IPS DF 4.7 (cell line): ENCODE results near the gene APOA5.

Experiments
- DNase-seq: peaks from one replicate; pipeline ENCODE4 v3.0.0-alpha.2; 2013; ENCODE audit warnings: low spot score; ENCODE audit errors: extremely low read depth

The APOA5 gene

GRCh38 chr11:116797816-116798215 is 6.1 kb upstream of the APOA5 start:
- DNase-seq, result no peak

GRCh38 chr11:116796548-116796947 is 4.9 kb upstream of the APOA5 start:
- DNase-seq, result no peak

- no peak for DNase-seq
These were observed 3.2 kb upstream of the APOA5 start for GRCh38 chr11:116794851-116795250.

GRCh38 chr11:116793772-116794097 is 2.1 kb upstream of the APOA5 start:
- no peak for DNase-seq

GRCh38 chr11:116792869-116793771 is 1.4 kb upstream of the APOA5 start:
- no peak for DNase-seq

- no peak for DNase-seq
These were observed 627 bp upstream of the APOA5 start for GRCh38 chr11:116792144-116792868.

- peak; percentile 46 for DNase-seq
These were observed 472 bp downstream of the APOA5 start for GRCh38 chr11:116791002-116791812.

GRCh38 chr11:116790167-116791001 is 1.3 kb downstream of the APOA5 start:
- DNase-seq, result no peak

- no peak for DNase-seq
These were observed 2.7 kb downstream of the APOA5 start for GRCh38 chr11:116788975-116789374.

- DNase-seq, result no peak
These were observed 3.1 kb downstream of the APOA5 start for GRCh38 chr11:116788534-116788933.

- DNase-seq, result peak; percentile 22
These were observed 3.7 kb downstream of the APOA5 start, which contains the start of gene ZPR1 for GRCh38 chr11:116787786-116788486. TSS of gene ZPR1 (minus strand) at chr11:116788023. CDS start at chr11:116787990, 33 bp downstream.

- no peak for DNase-seq
These were observed 4.3 kb downstream of the APOA5 start for GRCh38 chr11:116787436-116787785.

GRCh38 chr11:116786966-116787365 is 4.7 kb downstream of the APOA5 start:
- no peak for DNase-seq

GRCh38 chr11:116786326-116786725 is 5.4 kb downstream of the APOA5 start:
- DNase-seq, result no peak

GRCh38 chr11:116782728-116783127 is 9.0 kb downstream of the APOA5 start:
- DNase-seq, result no peak

- no peak for DNase-seq
These were observed 13.1 kb downstream of the APOA5 start for GRCh38 chr11:116778556-116778955.

GRCh38 chr11:116777056-116777455 is 14.6 kb downstream of the APOA5 start:
- DNase-seq, result no peak

- no peak for DNase-seq
These were observed 15.1 kb downstream of the APOA5 start for GRCh38 chr11:116776522-116776984.

GRCh38 chr11:116775975-116776374 is 15.7 kb downstream of the APOA5 start:
- no peak for DNase-seq

GRCh38 chr11:116774661-116775060 is 17.0 kb downstream of the APOA5 start:
- DNase-seq, result no peak
